Transverse colon (tissue), 3 donors: ENCODE results near the gene MACROD1.

Experiments used
- EP300 ChIP-seq: sonication (generic); formaldehyde crosslinking; IDR thresholded peaks from one replicate; pipeline ENCODE4 v1.6.1; 2017; ENCODE audit warnings: antibody characterized with exemption, low read depth
- POLR2A ChIP-seq: fragments of 450-650 bp; IDR thresholded peaks from one replicate; pipeline ENCODE4 v1.6.1; 2016; ENCODE audit warnings: antibody characterized with exemption, mild to moderate bottlenecking, moderate library complexity
- TF ChIP-seq, protein P1 (sequence below), 5 experiments: fragments of 200-600 bp in 3 of 5; fragments of 450-650 bp in 2 of 5; sonication (generic) in 3 of 5; IDR thresholded peaks; 1 replicate in 2 of 5; 2 replicates in 3 of 5; pipeline ENCODE4 v1.5.1; 2016 to 2017; ENCODE audit warnings: antibody characterized with exemption in 5 of 5, inconsistent platforms in 3 of 5, mild to moderate bottlenecking in 2 of 5, moderate library complexity in 1 of 5

DNA sequence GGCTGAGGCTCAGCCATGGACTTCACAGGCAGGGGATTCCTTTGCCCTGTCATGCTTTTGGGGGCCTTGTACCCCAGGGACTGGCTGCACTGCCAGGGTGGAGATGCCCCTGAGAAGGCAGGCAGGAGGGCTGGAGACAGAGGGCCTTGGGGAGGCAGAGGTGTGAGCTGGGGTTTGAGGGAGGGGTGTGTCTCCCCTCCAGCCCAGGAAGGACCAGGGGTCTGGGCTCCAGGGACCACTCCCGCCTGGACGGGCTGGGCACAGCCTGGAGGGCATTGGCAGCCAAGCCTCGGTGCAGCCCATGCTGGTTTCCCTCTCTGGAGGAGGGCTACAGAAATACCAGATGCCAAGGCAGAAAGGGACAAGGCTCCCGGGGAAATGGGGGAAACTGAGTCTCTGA, 160.2 kb downstream of the MACROD1 start:
- TF ChIP-seq, protein P1, sequence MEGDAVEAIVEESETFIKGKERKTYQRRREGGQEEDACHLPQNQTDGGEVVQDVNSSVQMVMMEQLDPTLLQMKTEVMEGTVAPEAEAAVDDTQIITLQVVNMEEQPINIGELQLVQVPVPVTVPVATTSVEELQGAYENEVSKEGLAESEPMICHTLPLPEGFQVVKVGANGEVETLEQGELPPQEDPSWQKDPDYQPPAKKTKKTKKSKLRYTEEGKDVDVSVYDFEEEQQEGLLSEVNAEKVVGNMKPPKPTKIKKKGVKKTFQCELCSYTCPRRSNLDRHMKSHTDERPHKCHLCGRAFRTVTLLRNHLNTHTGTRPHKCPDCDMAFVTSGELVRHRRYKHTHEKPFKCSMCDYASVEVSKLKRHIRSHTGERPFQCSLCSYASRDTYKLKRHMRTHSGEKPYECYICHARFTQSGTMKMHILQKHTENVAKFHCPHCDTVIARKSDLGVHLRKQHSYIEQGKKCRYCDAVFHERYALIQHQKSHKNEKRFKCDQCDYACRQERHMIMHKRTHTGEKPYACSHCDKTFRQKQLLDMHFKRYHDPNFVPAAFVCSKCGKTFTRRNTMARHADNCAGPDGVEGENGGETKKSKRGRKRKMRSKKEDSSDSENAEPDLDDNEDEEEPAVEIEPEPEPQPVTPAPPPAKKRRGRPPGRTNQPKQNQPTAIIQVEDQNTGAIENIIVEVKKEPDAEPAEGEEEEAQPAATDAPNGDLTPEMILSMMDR (IDR thresholded peaks at IDR 0.05): no peak
- no peak for TF ChIP-seq POLR2A
- TF ChIP-seq EP300: no peak
